ENCODE measurements around the gene SLC43A2.

SLC43A2 gene

DNA sequence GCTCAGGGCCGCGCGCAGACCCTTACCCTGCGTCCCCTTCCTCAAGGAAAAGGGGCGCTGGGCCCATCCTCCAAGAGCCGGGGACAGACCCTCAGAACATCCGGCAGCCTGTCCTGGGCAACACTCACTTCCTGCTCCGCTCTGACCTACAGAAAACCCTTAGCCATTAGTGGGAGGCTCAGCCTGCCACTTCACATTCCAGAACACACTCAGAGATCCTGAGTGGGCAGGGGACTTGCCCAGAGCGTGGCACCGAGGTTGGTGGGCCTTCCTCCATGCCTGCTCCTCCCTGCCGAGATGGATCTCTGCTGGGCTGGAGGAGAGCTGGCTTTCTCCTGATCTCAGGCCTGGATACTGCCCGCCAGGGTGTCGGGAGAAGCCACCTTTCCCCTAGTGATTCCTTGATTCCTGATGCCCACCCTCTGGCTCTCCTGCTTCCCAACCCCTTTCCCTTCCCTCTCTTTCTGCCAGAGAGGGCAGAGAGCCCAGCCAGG lies 15.4 kb upstream of the SLC43A2 start:
- no peak for DNase-seq (ENCODE audit: low read depth in 1 of 2, low spot score in 1 of 2)

DNA sequence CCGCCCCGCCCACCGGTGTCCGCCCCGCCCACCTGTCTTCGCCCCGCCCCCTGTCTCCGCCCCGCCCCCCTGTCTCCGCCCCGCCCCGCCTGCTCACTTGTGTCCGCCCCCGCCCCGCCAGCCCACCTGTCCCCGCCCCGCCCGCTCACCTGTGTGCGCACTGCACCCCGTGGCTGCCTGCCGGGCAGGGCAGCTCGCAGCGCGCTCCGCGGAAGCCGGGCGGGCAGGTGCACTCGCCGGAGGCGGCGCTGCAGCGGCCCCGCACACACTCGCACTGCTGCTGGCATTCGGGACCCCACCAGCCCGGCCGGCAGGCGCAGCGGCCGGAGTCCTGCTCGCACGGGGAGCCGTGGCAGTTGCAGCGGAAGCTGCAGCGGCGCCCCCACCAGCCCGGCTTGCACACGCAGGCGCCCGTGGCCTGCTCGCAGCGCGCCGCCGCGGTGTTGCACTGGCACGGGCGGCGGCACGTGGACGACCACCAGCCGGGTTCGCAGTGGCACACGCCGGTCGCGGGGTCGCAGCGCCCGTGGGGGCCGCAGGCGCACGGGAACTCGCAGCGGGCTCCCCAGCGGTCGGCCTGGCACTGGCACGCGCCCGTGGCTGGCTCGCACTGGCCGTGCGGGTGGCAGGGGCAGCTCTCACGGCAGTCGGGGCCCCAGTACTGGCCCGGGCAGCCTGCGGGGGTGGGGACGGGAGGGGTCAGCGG lies 14.8 kb upstream of the SLC43A2 start:
- peak; percentile 31 to 55 for DNase-seq (ENCODE audit: low read depth in 1 of 2, low spot score in 1 of 2)

DNA sequence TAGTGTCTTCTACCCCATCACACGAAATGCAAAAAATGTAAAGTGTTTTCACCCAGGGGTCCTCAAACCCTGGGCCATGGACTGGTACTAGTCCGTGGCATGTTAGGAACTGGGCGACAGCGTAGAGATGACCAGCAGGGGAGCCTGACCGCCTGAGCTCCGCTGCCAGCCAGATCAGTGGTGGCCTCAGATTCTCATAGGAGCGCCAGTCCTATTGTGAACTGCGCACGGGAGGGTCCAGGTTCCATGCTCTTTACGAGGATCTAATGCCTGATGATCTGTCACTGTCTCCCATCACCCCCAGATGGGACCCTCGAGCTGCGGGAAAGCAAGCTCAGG lies 12.4 kb upstream of the SLC43A2 start:
- no peak for DNase-seq (ENCODE audit: low read depth in 1 of 2, low spot score in 1 of 2)

DNA sequence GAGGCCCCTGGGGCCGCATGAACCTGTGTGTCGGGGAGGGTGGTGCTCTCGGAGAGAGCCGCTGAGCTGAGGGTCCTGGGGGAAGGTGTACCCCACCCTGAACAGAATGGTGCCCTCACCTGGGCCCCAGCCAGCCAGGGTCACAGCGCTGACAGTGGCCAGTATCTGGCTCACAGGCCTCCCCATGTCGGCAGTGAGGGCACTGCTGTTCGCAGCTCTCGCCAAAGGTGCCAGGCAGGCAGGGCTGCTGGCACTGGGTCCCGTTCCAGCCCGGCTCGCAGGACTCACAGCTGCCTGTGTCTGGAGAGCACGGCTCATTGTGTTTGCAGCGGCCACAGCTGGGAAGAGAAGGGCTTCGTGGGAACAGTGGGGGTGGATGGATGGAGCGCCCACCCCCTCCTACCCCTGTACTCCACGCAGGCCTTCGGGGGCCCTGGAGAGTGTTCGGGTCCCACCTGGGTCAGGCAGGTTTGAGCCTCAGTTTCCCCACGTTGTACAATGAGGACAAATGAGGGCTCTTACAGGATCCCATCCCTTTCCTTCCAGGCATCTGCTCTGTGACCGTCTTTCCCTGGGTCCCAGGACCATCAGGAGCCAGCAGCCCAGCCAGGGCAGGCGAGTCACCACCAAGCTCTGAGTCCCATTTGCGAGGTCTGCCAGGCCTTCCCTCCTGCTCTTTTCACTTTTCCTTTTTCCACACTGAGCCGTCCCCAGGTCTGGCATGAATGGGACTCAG lies 11.9 kb upstream of the SLC43A2 start:
- DNase-seq (ENCODE audit: low read depth in 1 of 2, low spot score in 1 of 2) = no peak

DNA sequence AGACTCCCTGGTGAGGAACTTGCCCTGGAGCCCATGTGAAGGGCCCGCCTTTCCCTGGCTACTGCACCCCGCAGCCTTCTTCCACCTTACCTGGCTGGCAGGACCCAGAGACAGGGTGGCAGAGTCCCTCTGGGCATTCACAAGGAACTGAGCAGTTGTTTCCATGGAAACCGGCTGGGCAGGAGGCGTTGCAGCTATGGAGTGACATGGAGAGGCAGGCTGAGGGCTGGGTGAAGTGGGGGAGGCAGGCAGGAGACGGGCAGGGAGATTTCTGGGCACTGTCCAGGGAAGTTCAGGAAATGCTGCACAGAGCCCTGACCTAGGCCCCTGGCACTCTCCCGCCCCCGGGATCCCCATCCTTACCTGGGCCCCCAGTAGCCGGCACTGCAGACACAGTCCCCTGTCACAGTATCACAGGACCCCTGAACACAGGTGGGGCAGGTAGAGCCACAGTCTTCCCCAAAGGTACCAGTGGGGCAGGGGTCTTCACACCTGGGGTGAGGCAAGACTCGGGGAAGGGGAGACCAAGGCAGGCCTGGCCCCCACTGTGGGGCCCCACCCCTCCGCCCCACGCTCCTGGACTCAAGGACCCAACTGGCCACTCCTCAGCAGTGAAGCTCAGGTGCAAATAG lies 11.0 kb upstream of the SLC43A2 start:
- no peak for DNase-seq (ENCODE audit: low read depth in 1 of 2, low spot score in 1 of 2)

DNA sequence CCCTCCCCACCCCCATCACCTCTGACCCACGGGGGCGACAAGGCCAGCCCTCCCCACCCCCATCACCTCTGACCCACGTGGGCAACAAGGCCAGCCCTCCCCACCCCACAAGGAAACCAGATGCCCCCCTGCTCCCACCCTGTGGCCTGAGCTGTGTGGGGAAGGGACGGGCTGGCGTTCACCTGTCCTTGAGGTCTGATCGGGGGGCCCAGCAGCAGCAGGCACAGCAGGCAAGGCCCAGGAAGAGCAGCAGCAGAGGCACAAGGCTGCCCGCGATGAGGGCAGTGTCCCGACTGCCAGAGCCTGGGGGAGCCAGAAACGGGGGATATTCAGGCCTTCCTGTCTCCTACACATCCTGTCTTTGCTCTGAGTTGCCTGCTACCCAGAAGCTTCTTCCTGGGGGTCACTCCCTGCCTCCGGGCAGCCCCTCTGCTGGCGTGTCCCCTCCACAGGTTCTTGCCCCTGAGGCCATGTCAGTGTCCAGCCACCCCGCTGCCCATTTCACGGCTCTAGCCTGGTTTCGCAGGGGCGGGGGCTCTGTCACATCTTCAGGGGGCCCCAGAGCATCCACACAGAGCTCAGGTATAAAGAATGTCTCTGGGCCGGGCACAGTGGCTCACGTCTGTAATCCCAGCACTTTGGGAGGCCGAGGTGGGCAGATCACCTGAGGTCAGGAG lies 10.1 kb upstream of the SLC43A2 start:
- no peak for DNase-seq (ENCODE audit: low read depth in 1 of 2, low spot score in 1 of 2)

DNA sequence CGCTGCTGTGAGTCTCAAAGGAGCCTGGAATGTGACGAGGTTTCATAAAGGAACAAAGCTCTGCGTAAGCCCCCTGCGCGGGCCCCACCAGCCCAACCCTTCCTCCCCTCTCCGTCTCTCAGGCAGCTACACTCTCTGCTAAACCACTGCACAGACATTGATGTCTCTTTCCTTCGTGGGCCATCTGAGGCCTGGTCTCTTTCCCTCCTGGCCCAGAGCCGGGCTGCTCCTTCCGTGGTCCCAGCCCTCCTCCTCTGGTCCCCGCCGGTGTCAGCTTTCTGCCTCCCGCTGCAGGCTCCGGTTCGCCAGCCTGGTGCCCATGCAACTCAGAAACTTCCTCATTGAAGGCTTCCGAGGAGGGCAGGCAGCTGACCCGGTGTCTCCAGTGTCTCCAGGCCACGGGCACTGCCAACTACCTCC lies 9.5 kb upstream of the SLC43A2 start:
- no peak for DNase-seq (ENCODE audit: low read depth in 1 of 2, low spot score in 1 of 2)

DNA sequence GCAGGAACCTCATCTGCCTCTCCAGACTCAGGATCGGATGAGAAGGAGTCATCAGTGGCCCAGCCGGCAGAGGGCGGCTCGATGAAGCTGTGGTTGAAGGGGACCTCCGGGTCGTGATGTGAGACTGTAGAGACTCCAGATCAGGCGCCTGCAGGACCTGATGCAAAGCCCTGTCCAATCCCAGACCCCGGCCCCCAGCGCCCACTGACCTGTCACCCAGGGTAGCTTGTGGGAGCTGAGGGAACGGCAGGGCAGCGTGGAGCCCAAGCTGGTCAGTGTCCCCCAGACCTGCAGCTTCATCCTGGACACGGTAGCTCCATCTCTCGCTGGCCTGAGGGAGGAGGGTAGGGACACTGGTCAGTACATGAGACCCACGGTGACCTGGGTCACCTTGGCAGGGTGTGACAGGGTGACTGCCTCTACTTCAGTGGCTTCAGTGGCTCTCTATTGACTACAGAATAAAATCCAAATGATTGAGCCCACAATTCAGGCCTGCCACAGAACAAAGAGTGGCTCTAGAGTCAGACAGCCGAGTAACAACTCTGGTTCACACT lies 8.2 kb upstream of the SLC43A2 start:
- DNase-seq (ENCODE audit: low read depth in 1 of 2, low spot score in 1 of 2) = no peak

DNA sequence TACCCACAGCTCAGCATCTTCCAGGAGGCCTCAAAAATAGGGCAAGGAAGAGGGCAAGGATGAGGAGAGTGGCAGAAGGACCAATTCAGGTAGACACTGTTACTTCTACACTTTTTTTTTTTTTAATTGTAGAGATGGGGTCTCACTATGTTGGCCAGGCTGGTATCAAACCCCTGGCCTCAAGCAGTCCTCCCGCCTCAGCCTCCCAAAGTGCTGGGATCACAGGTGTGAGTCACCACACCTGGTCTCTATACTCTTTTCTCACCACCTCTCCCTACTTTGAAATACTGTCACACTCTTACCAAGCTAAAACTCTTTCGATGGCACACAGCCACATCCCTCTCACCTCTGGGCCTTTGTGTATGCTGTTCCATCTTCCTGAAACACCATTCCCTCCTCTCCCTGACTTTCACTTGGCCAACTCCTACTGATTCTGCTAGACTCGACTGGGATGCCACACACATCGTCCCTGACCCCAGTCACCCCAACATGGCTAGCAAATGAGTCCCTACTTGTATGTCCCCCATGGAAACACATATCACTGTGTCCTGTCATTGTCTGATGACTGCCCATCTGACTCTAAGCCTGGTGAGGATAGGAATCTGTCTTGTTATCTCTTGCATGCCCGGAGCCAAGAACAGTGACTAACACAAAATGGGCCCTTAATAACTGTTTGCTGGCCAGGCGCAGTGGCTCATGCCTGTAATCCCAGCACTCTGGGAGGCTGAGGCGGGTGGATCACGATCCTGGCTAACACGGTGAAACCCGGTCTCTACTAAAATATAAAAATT lies 7.2 kb upstream of the SLC43A2 start:
- DNase-seq (ENCODE audit: low read depth in 1 of 2, low spot score in 1 of 2) = no peak

DNA sequence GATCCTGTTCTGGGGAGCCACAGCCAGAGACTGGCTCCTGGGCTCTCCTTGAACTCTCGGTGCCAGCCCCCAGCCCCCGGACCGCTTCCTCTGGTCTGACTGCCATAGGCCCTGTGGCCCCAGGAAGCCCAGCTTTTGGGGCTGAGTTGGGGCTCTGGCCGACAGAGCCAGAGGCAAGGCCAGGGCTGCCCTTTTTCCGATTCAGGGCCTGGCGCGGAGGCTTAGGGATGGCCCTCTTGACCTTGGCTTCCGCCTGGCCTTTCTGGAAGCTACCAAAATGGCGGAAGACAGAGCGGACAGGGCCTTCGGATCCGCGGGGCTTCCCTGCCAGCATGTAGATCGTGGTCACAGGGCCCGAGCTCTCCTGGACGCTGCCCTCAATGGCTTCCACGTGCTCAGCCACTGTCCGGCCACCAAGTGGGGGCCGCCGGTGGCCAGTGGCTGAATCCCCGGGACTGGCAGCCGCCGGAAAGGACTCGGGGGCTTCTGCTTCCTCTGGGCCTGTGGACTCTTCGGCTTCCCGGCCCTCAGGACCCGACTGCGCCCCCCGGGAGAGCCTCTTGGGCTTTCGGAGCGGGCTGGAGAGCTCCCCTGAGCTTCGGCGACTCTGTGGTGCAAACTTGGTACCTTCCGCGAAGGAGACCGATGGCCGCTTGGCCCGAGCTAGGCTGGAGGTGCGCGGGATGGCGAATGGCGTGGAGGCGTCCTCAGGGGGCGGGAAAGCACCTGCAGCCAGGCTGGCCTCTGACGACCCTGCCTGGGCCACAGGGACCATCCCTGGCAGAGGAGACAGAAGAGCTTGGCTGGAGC lies 6.4 kb upstream of the SLC43A2 start:
- DNase-seq (ENCODE audit: low read depth in 1 of 2, low spot score in 1 of 2) = no peak

DNA sequence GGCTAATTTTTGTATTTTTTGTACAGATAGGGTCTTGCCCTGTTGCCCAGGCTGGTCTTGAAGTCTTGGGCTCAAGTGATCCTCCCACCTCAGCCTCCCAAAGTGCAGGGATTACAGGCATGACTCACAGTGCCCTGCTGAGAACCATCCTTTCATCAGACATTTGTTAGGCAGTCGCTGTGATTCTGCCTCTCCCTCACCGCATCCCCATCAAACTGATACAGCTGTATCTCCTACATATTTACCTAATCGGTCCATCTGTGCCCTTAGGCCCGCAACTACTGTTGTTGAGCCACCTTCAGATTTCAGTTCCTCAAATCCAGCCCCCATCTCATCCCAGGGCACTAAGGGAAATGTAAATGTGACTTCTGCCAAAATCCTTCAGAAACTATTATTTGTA lies 2.0 kb upstream of the SLC43A2 start:
- no peak for DNase-seq (ENCODE audit: low read depth in 1 of 2, low spot score in 1 of 2)

DNA sequence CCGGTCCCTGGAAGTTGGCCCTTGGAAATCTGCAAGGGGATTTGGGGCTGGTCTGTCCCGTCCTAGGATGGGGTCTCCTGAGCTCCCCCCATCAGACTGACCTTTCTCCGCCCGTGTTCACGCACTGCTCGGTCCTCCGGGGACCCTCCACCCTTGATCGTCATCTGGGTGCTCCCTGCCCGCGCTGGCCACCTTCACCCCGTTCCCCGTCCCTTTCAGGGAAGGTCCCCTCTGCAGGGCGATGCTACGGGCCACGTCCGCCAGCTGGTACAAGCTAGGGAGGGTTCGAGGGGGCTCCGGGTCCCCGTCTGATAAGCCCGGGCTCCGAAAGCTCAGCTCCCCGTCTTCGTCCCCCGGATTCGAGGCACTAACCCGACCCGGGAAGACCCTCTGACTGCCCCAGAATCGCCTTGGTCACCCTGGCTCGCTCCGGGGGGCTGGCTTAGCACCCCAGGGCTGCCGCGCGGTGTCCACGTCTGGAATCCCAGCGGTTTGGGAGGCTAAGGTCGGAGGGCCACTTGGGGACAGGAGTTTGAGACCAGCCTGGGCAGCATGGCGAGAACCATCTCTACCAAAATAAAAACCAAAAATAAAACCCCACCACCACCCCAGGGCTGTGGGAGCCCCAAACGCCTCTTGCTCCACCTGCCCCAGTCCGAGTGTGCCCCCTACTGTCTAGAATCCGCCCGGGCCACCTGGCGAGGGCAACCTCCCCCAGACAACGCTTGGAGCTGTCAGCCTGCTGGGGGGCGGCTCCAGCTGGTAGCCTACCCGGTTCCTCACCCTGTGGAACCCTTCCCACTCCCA lies 1.1 kb upstream of the SLC43A2 start:
- DNase-seq (ENCODE audit: low read depth in 1 of 2, low spot score in 1 of 2) = peak; percentile 39 to 62

DNA sequence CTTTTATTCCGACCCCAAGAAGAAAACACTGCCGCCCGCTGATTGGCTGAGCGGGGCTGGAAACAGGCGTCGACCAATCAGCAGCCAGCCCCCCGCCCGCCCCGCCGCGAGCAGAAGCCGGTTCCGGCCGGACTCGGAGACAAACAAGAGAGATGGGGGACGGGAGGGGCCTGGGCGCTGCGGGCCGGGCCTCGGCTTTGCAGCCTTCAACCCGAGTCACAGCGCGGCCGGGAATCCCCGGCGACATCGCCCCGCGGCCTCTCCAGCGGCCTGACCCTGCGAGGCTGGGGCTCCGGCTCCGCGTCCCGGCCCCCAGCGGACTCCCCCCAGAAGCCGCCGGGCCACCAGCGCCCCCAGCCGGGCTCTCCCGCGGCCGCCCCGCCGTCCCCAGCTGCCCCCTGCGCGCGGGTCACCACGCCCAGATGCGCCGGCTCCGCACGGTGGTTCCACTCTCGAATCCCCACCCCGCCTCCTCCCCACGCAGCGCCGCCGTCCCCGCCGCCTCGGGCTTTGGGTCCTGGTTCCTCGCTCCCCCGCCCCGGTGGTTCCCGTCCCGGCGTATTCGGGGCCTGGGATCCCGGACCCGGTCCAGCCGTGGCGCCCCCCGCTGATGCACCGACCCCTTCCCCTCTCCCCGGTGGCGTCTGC lies 346 bp upstream of the SLC43A2 start:
- DNase-seq (ENCODE audit: low read depth in 1 of 2, low spot score in 1 of 2) = peak; percentile 81

DNA sequence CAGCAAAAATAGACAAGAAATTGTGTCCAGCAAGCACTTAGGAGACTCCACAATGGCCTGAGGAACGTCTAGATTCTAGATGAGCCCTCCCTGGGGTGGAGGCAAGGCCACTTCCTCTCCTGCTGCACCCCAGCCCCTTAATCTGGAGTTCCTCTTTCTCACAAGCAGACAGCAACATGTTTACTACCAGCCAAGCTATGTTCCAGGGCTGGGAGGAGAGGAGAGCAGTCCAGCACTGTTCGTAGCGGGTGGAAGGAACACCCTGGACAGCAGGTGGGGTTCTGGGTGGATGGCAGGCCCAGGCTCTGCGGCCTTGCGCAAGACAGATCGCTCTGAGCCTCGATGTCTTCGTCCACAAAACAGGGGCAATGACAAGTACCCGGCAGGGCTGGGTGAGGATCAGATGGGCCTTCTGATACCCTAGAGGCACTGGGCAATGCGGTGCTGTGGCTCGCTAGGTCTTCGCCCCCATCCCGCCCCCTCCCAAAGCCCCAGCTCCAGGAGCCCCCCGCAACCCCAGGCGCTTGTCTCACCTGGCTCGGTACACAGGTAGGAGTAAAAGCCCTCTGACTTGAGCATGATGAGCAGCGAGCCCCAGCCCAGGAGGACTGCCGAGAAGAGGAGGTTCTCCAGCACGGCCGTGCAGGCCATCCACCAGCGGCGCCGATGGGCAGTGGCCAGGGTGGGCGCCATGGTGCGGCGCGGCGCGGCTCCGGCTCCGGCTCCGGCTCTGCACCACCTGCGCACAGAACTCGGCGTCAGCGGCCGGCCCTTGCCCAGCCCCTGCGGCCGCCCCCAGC lies 1.3 kb downstream of the SLC43A2 start:
- no peak for DNase-seq (ENCODE audit: low read depth in 1 of 2, low spot score in 1 of 2)

DNA sequence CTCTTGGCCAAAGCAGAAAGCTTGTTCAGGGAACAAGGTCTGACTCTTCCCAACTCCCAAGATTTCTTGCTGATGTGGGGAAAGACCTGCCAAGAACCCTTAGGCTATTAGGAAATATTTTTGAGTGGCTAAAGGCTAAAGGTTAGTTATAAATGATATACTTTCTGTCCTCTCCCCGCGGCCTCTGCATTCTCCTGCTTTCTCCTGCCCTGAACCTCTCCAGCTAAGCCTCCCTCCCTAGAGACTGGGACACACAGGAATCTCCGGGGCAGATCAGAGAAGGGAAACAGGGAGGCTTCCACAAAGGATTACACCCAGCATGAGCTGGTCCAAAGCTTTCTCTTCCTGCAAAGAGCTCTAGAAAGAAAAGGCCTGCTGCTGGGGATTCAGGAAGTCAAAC lies 2.3 kb downstream of the SLC43A2 start:
- DNase-seq (ENCODE audit: low read depth in 1 of 2, low spot score in 1 of 2) = no peak

DNA sequence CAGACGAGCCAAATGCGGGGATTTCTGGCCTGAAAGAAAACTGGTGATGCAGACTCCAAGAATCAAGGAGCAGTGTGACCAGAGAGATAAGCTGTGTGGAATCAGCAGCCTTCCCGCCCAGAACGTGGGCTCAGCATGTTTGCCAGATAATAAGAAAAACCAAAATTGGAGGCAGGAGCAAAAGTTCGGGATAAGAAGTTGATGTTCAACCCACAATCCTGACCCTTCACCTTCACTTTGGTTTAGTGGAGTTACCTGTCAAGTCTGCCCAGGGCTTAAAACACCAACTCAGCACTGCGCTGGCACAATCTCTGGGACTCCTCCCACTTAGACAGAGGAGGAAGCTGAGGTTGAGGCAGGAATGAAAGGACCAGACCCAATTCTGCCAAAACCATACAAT lies 3.1 kb downstream of the SLC43A2 start:
- DNase-seq (ENCODE audit: low read depth in 1 of 2, low spot score in 1 of 2) = no peak

DNA sequence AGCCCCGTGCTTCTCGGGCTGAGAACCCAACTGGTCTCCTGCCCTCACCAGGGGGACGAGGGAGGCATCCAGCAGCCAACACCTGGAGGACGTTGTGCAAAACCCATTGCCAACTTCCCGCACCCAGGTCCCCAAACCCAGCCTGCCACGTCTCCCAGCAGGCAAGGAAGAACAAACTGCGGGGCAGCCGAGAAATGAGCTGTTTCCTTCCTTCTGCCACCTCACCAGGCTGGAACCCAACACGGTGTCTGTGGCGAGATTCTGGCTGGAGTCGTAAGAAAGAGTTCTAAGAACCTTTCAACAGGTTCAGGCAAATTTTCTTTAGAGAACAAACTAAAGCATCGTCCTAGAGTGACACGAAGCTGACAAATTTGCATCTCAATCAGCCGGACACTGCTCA lies 3.6 kb downstream of the SLC43A2 start:
- DNase-seq (ENCODE audit: low read depth in 1 of 2, low spot score in 1 of 2) = no peak

DNA sequence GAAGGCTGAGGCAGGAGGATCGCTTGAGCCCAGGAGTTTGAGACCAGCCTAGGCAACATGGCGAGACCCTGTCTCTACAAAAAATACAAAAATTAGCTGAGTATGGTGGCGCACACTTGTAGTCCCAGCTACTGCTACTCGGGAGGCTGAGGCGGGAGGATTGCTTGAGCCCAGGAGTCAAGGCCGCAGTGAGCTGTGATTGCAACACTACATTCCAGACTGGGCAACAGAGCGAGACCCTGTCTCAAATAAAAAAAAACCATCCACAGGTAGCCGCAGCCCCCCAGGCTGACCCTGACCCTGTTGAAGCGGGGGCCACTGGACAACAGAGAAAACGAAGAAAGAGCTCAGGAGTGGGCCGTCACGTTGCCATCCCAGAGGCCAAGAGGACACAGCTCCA lies 4.0 kb downstream of the SLC43A2 start:
- DNase-seq (ENCODE audit: low read depth in 1 of 2, low spot score in 1 of 2) = no peak

All from activated T-helper 1 cell treated with anti-CD3 and anti-CD28 coated beads, Interleukin-2, amount 50 U/mL, for 16 hours (primary cell).